ENCODE measurements around the gene MSRB1. TPM values are rescaled to one million over a fixed set of nuclear protein-coding genes. Genes with fewer than 3 reads are reported as not detected.

The MSRB1 gene
- total and polyA plus RNA-seq, 2 experiments from 2014 or later, result 14.1 to 26.9 TPM

GRCh38 chr16:1968146-1968953, 25.4 kb upstream of the MSRB1 start:
- Histone ChIP-seq H3K4me2 (ENCODE audit: unreplicated experiment) (no peak overlapping the region), H3K9me3 (ENCODE audit: low read depth) (no peaks in the 10 kb centered on the region), H3K79me2 (ENCODE audit: insufficient read depth) (peaks cover 56% of the 10 kb centered on the region), H3K27me3 (replicated peaks; ENCODE audit: insufficient read depth) (no peaks in the 10 kb centered on the region), H2AFZ (no peak overlapping the region), H3K4me3 (no peak overlapping the region), H3K4me1 (ENCODE audit: insufficient read depth) (peaks cover 12% of the 10 kb centered on the region), H3F3A (ENCODE audit: insufficient read depth) (peaks cover 8% of the 10 kb centered on the region), H3K36me3 (ENCODE audit: low read depth) (peaks cover 7% of the 10 kb centered on the region; the same call in 1 of the 2 replicates), H3K27ac (no peak overlapping the region), H3K9ac (no peak overlapping the region), H4K20me1 (ENCODE audit: insufficient read depth) (no peaks in the 10 kb centered on the region), H3K9me2 (ENCODE audit: insufficient read depth) (no peaks in the 10 kb centered on the region)
- TF ChIP-seq EZH2 (IDR thresholded peaks at IDR 0.05; ENCODE audit: insufficient read depth, poor library complexity, severe bottlenecking) (no peak), EZH2phosphoT487 (IDR thresholded peaks at IDR 0.05; ENCODE audit: insufficient read depth, low read depth) (no peak)
- in situ Hi-C loops (cut with MboI), result no loop called here
- DNase-seq, result no peak
- WGBS, 2 experiments (ENCODE audit: low coverage in 1 of 2, low lambda C conversion rate in 2 of 2, missing lambda C conversion rate in 2 of 2), result 91 to 92% methylated on average over 37 to 40 of the region's 41 CpGs

GRCh38 chr16:1966460-1966859, 23.5 kb upstream of the MSRB1 start, which contains the start of gene RNF151:
Gene RNF151, plus strand, starts transcription at chr16:1966856. Its CDS starts 26 bp downstream, at chr16:1966882.
- Histone ChIP-seq H3K9me3 (ENCODE audit: low read depth) (no peaks in the 10 kb centered on the region), H3K27me3 (replicated peaks; ENCODE audit: insufficient read depth) (no peaks in the 10 kb centered on the region), H4K20me1 (ENCODE audit: insufficient read depth) (no peaks in the 10 kb centered on the region), H3K27ac (peak within 1 kb of the TSS; percentile 91), H3K9me2 (ENCODE audit: insufficient read depth) (no peaks in the 10 kb centered on the region), H3F3A (ENCODE audit: insufficient read depth) (peaks cover 25% of the 10 kb centered on the region), H3K4me2 (ENCODE audit: unreplicated experiment) (peak within 1 kb of the TSS; percentile 81), H3K79me2 (ENCODE audit: insufficient read depth) (peaks cover 60% of the 10 kb centered on the region), H2AFZ (0 out of 2 replicates have a peak within 1 kb of the TSS, but pooled peaks have one; percentile 71), H3K9ac (peak within 1 kb of the TSS; percentile 97), H3K4me1 (ENCODE audit: insufficient read depth) (peaks cover 12% of the 10 kb centered on the region), H3K4me3 (peak within 1 kb of the TSS; percentile 93), H3K36me3 (ENCODE audit: low read depth) (peaks cover 24% of the 10 kb centered on the region)
- no peak for DNase-seq
- WGBS, 2 experiments (ENCODE audit: low coverage in 1 of 2, low lambda C conversion rate in 2 of 2, missing lambda C conversion rate in 2 of 2), result 96% methylated on average over 6 of the region's 6 CpGs
- in situ Hi-C loops (cut with MboI), result no loop called here
- no peak for TF ChIP-seq EZH2 (IDR thresholded peaks at IDR 0.05; ENCODE audit: insufficient read depth, poor library complexity, severe bottlenecking)
- TF ChIP-seq EZH2phosphoT487 (IDR thresholded peaks at IDR 0.05; ENCODE audit: insufficient read depth, low read depth), result no peak

GRCh38 chr16:1965396-1966001, 22.5 kb upstream of the MSRB1 start:
- Histone ChIP-seq H3K79me2 (ENCODE audit: insufficient read depth) (peaks cover 61% of the 10 kb centered on the region), H3K36me3 (ENCODE audit: low read depth) (peaks cover 24% of the 10 kb centered on the region), H3F3A (ENCODE audit: insufficient read depth) (peaks cover 33% of the 10 kb centered on the region), H3K4me1 (ENCODE audit: insufficient read depth) (peaks cover 6% of the 10 kb centered on the region), H3K4me3 (peak overlapping the region; percentile 93), H2AFZ (peak overlapping the region; percentile 71), H3K27me3 (replicated peaks; ENCODE audit: insufficient read depth) (no peaks in the 10 kb centered on the region), H3K9me2 (ENCODE audit: insufficient read depth) (no peaks in the 10 kb centered on the region), H3K9me3 (ENCODE audit: low read depth) (no peaks in the 10 kb centered on the region), H3K27ac (peak overlapping the region; percentile 91), H3K4me2 (ENCODE audit: unreplicated experiment) (peak overlapping the region; percentile 81), H4K20me1 (ENCODE audit: insufficient read depth) (no peaks in the 10 kb centered on the region), H3K9ac (peak overlapping the region; percentile 97)
- WGBS, 2 experiments (ENCODE audit: low coverage in 1 of 2, low lambda C conversion rate in 2 of 2, missing lambda C conversion rate in 2 of 2), result 13 to 15% methylated on average over 24 of the region's 24 CpGs
- peak; percentile 42 for DNase-seq
- TF ChIP-seq EZH2phosphoT487 (IDR thresholded peaks at IDR 0.05; ENCODE audit: insufficient read depth, low read depth) (no peak), EZH2 (IDR thresholded peaks at IDR 0.05; ENCODE audit: insufficient read depth, poor library complexity, severe bottlenecking) (no peak)
- in situ Hi-C loops (cut with MboI), result no loop called here

DNA sequence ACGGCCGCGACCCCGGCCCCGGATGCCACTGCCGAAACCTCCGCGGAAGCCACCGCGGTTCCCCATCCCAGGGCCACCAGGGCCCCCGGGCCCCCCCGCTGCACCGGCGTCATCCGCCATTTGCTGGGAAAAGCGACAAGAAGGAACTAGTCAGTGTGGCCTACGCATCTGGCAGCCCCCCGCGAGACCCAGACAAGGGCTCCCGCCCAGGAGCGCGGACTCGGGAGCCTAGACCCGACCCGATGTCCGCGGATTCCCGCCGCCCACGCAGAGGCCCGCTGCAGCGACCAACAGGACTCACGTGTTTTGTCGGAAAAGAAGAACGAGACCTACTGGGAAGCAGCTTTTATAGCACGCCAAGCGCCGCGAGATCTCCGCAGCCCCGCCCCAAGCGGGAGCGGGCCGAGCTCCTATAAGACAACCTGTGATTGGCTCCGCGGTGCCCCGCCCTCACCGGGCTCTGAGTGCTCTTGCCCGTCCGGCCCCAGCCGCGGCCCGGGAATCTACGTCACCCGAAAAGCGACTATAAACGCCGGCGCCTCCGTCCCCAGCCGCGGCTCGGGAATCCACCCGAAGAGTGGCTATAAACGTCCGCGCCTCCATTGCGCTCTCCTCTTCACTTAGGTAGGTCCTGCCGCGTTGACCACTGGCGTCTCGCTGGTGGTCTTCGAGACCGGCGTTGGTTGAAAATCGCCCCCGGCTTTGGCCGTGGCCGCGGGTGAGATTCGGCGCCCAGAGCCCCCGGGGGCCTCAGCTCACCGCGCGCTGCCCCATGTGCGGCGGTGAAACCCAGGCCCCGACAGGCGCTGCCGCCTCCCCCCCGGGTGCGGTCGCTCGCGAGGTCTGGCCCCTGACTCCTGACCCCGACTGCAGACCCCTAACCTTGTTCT, 21.8 kb upstream of the MSRB1 start, which contains the start of gene RPS2:
TSS of gene RPS2 (minus strand) at position 321 of the 890 bp plus-strand sequence. CDS start at position 120, 201 bp downstream.
- Histone ChIP-seq H3K27ac (peak within 1 kb of the TSS; percentile 91), H3K4me3 (peak within 1 kb of the TSS; percentile 93), H3K4me2 (ENCODE audit: unreplicated experiment) (peak within 1 kb of the TSS; percentile 88), H3K9me3 (ENCODE audit: low read depth) (no peaks in the 10 kb centered on the region), H3K9ac (peak within 1 kb of the TSS; percentile 97), H3K9me2 (ENCODE audit: insufficient read depth) (no peaks in the 10 kb centered on the region), H3F3A (ENCODE audit: insufficient read depth) (peaks cover 40% of the 10 kb centered on the region), H2AFZ (peak within 1 kb of the TSS; percentile 71), H3K36me3 (ENCODE audit: low read depth) (peaks cover 24% of the 10 kb centered on the region), H3K79me2 (ENCODE audit: insufficient read depth) (peaks cover 69% of the 10 kb centered on the region), H3K4me1 (ENCODE audit: insufficient read depth) (peaks cover 6% of the 10 kb centered on the region), H3K27me3 (replicated peaks; ENCODE audit: insufficient read depth) (no peaks in the 10 kb centered on the region), H4K20me1 (ENCODE audit: insufficient read depth) (no peaks in the 10 kb centered on the region)
- no peak for TF ChIP-seq EZH2phosphoT487 (IDR thresholded peaks at IDR 0.05; ENCODE audit: insufficient read depth, low read depth)
- in situ Hi-C loops (cut with MboI), result no loop called here
- peak; percentile 99 for DNase-seq
- WGBS, 2 experiments (ENCODE audit: low coverage in 1 of 2, low lambda C conversion rate in 2 of 2, missing lambda C conversion rate in 2 of 2), result 1% methylated on average over 76 to 95 of the region's 97 CpGs
